DMS114 treated with DMSO at 0.1 percent for 48 hours (cell line): ENCODE measurements around the gene AGPS.
"Not testable (repeated sequence)": the region's sequence is repeated elsewhere in the genome, so short reads cannot be mapped to it uniquely, and the experiment has no call there.

ENCODE experiments used
- DNase-seq: peaks from one replicate; lab custom pipeline; 2025; ENCODE audit not compliant: unreplicated experiment; lab: John Stamatoyannopoulos, UW

Gene AGPS

DNA sequence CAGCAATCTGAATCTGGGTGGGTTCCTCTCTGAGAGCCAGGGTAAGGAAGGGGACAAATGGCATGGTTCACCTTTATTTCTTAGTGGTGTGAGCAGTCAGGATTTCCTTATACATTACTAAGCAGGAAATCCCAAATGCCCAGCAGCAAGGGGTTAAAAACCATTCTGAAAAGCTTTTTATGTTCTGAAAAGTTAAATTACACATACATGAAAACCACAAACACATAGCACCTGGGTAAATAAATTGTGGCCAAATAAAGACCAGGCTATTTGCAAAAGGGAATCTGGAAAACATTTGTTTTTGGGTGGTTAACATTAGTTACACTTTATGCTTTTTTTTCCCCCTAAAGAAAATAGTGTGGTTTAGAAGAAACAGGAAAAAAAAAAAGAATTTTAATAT, 156.1 kb downstream of the AGPS start:
- no peak for DNase-seq

DNA sequence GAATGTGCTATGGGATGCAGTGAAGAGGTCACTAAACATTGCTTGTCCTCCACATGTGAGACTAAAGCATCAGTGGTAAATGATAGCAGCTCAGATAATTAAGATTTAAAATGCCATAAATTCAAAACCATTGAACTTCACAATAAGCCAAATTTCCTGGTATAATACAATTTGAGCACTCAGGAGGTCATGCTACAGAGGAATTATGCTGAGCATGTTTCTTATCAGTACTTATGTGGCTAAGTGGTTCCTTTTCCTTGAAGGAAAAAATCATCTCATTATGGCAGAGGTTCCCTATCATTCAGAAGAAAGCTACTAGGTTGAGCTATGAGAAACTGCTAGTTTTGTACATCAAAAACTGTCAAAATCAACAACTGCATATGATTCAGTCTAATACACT, 156.6 kb downstream of the AGPS start:
- DNase-seq, result no peak

DNA sequence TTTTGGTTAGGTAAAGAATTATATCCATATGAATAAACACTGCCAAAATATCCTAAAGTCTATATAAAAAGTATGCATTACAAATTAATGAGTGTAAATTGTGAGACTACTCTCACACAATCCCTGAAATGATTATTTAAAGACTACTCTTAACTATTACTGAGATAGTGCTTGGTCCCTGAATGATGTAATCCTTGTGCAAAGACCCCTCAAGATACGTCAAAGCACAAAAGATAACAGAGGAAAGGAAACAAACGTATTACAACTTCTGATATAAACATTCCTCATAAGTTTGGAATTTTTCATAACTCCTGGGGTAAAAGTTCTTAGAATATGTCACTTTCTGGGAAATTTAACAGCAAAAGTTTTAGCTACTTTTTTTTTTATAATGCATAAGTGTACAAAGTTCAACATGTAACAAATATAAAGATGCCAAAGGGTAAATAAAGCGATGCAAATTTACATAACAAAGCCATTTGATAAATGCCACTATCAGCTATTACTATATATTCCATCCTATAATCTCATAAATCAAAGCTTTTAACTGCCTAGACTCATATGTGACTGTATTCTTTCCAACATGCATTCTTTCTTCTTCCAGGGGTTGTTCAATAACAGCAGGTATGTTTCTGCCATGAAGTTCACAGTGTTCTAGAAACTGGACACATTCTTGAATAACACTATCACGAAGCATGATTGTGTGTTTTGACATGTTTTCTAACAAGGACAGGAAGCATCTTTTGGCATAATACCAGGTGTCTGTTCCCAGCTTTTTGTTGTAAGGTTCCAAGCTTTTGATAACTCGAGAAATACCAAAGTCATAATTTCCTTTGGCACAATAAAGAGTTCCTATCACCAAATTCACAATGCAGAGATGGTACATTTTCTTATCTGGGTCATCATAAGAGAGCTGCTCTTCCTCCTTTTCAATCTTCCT, 158.0 kb downstream of the AGPS start:
- DNase-seq, result no peak

DNA sequence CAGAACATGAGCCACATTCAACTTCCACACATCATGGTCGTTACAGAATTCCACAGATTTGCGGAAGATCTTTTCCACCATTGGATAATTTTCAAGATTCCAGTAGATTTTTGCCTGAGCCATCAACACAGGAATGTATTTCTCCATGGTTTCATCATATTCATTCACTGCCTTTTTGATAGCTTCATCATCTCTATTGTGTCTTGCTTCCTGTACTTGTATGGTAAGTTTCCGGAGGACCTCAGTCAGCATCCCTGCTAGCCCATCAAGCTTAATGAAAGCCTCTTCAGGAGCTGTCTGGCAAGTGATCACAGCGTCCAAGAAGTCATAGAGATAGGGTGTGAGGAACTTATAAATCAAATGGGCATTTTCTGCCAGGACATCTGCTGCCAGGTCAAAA, 158.8 kb downstream of the AGPS start:
- not testable (repeated sequence) for DNase-seq

DNA sequence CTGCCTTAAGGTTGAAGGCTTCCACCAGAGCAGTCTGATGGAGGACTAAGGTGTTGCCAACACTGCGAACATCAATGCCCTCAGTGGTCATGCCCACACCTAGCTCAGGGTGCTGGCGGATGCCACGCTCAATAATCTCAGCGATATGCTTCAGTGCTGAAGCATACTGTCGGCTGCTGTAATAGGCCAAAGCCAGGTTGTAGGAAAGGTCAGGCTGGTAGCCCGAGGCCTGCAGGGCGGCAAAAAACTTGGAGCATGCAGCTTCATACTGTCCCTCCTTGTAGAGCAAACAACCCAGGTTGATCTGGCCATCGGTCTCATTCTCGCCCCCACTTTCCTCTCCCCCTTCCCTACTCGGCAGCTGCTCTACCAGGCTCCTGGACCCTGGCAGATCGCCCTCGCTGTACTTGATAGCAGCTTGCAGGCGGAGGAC, 159.4 kb downstream of the AGPS start:
- no peak for DNase-seq

DNA sequence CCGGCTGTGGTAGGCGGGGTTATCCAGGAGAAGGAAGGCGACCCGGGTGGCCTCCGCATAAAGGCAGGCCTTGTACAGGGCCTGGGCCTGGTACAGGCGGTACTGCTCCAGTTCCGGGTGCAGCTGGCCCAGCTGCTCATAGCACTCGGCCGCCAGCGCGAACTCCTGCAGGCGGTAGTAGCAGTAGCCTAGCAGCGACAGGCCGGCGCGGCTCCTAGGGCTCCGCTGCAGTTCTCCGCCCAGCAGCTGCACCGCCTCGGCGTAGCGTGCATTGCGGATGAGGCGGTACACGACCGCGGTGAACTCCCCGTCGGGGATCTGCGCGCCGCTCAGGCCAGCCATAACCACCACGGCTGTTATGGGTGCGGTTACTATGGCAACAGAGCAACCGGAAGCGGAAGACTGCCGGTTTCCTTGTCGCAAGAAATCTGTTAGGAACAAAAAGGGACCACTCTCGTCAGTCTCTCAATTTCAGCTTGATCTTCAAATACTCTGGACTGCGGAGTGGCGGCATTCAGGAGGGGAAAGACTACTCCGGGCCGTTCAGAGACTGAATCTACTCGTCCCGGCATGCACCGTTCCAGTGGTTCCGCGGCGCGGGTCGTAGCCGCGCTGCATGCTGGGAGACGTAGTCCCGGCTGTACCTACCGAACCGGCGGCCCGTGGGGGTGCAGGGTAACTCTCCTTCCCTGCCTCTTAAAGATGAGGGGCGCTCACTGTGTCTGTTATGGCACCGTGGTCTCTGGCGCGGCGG, 160.0 kb downstream of the AGPS start:
- DNase-seq, result peak; percentile 75

DNA sequence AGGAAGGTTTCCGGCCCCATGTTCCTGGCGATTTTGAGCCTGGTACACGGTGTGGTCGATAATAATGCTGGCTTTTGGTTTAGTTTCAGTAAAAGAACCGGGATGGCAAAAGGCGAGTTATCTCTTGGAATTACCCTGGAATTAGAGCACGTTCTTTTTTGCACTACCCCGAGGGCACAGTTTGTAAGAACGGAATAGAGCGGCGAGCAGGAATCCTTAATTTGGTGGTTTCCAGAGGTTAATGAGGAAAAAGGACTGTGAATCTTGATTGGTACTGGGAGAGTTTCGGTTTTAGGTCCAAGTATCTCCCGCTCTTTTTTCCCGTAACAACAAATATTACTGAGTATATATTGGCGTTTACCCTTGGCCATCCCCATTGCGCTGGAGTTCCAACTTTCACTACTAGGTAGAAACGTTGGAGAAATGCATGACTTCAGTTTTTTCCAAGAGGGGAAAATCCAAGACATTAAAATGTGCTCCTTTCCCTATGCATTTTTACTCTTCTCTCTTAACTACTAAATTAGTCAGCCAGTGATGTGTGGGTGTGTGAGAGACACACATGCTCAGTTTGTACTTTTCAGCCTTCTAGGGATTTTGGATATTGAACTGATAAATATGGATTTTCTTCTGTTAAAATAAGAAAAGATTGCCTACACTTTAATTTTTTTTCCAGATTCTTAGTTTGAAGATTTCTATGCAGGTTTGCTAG, 160.8 kb downstream of the AGPS start:
- DNase-seq, result peak; percentile 2

DNA sequence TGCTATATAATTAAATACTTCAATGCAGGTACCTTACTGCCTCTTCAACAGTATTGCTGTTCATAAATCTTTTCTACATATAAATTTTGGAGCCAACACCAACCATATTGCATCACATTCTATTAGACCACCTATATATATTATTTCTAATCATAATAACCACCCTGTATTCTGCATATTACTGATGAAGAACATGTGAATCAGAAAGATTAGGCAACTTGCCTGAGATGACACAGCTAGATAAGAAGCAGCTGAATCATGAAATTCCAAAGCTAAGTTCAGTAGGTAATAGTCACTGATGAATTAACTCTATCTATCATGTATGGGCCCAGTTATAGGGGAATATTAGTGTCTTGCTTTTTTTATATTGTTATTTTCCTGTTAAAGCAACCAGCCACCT, 161.8 kb downstream of the AGPS start:
- no peak for DNase-seq

DNA sequence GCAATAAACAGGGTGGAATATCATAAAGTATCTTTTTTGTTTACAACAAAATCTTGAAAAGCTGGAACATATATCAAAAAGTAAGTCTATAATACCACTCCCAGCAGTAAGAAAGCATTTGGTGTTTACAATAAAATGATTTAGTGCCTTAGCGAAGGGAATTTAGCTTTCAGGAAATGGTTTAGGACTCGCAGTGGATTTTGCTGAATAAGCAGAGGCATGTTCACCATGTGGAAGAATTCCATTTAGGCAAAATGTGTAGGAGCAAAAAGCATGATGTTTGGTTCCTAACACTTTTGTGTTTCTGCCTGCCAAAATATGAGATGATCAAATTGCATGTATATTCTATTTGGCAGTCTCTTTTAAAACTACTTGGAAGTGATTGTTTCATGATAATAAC, 163.6 kb downstream of the AGPS start:
- no peak for DNase-seq

DNA sequence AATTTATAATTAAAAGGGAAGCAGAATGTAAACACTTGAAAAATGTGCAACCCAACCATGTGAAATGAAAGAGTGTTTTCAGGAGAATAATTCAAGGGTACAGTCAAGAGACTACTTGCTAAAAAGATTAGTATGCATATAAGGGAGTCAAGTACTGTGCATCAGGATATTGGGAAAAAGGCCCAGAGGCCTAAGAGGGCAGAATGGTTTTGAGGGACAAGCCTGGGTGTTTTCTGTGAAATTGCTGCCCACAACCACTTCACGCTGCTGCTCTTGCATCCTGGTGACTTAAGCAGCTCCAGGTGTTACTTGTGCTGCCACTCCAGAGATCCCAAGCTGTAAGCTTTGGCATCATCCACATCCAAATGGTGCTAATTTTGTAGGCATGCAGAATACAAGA, 165.2 kb downstream of the AGPS start:
- no peak for DNase-seq

DNA sequence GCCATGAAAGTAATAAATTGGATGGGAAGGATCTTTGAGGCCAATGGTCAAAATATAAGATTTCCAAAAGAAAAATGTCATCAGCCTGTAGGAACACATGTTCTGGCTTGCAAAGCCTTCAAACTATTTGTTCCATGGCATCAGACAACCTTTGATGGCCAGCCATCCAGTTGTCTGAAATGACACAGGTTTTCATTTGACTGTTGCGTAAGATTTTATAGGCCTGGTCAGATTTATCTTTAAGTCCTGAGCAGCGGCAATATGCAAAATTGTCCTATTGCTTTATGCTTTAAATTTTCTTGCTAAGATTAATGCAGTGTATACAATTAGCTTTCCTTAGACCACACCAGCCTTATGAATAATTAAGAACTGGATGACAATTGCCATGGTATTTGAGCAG, 167.1 kb downstream of the AGPS start:
- no peak for DNase-seq

DNA sequence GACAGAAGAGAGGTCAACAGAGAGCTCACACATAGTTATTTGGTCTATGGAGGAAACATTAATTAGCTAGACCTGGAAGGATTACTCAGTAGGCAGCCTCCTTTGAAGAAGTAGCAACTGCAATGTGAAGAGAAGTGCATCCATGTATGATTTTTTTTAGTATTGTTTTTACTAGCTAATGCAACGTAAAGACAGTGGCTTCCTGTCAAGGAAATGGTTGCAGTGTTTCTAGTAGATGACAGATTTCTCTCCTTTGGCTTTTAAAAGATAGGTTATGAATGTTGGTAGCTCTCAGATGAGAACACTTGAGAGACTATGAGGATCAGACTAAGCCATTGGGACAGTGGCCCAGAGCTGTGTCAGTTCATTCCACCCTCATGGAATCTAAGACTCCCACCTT, 175.8 kb downstream of the AGPS start:
- no peak for DNase-seq

DNA sequence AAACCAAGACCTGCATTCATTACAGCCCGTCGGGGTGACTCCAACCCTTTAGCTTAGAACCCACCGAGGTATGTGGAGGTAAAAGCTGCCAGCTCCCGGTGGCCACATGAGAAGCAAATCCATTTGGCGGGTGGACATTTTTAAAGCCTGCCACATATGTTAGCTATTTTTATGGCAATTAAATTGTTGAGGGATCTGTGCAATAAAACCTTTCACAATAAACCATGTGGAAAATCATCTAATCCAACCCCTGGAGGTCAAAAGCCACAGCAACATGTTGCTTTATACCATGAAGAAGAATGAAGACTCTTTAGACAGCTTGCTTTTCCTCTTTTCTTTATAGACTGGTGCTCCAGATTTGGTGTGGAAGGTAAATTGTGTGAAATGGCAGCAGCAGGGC, 176.3 kb downstream of the AGPS start:
- DNase-seq, result no peak

DNA sequence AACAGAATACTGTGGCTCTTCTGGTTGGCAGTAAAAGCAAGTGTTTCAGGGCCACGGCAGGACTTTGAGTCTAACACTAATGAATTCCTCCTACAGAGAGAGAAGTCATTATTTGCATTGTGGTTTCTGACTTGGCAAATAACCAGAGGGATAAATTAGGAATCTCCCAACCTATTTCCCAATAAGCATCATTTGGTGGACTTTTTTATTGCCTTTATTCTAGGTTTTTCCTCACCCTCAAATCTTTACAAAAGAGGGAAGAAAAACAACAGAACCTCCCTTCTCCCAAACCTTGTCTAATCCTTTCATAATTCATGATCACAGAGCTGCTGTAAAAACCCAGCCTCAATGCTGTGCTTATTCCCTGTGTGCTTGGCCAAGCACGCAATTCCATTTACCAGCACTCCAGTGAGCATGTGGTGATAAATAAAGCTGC, 179.7 kb downstream of the AGPS start:
- no peak for DNase-seq

DNA sequence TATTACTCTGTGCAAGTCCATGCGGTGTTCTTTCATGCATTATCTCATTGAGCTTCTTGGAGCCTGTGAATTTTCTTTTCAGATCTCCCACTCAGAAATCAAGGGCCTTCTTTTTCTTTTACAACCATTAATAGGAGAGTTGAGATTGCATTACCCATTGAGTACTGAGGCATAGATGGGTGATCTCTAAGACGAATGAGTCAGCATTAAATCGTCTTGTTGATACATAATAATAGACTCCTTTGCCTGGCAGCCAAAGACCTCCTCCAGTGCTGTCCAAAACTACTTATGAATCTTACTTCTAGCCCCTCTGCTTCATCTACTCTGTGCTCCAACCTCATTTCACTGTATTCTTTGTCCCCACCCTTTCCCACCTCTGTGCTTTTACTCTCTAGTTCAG, 180.5 kb downstream of the AGPS start:
- DNase-seq, result no peak

DNA sequence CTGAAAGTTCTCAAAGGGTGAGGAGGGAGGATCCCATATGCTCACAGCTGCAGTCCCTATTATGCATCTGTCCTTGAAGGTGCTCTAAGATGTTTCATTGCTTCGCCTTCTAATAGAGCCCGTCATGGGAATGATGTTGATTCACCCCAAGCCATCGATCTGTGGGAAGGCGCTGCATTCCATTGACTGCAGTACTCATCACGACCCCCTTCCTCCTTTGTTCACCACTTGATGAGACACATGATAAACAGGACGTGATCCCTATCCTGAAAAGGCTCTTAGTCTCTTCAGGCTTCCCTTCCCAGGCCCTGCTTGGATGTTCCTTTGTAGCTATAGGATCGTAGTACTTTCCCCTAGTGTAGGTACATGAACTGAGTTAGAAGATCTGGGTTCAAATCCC, 181.8 kb downstream of the AGPS start:
- no peak for DNase-seq

DNA sequence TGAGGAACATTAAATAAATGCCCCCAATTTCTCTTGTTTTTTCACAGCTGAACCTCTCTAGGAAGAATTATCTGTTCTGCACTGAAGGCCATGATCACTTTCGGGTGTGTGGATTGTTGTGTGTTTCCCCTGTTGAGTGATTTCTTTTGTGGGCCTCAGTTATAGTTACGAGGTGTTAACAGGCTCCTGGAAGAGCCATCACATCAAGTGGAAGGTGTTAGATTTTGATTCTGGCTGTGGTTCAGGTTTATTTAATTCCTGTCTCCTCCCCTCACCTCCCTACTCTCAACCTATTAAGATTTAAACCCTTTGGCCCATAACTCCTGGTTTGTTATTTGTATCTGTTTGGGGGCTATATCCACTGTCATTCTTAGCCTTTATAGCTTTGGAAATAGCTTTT, 182.8 kb downstream of the AGPS start:
- no peak for DNase-seq

DNA sequence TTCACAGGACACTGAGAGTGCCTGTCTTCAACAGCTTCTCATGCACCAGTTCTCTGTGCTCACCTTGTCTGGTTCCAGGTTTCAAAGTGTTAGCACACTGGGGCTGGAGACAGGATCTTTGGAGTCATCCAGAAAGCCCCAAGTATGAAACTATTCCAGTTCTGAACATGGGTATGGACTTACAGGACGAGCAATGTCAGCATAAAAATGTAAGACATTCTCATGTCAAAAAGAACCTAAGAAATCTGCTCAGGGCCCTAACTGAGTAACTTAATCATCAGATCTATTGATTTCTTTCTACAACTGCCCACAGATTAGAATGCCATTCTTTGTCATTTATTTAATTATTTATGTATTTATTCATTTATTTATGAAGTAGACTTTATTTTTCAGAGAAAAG, 184.5 kb downstream of the AGPS start:
- DNase-seq, result no peak

DNA sequence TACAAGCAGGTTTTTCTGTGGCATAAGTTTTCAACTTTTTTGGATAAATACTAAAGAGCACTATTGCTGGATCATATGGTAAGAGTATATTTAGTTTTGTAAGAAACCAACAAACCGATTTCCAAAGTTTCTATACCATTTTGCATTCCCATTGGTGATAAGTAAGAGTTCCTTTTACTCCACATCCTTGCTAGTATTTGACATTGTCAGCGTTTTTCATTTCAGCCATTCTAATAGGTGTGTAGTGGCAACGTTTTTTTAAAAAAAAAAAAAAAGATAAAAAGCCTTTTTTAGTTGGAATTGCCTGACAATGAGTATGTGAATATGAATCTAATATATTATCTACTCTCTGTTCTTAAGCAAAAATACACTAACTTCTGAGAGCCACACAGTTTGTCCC, 185.9 kb downstream of the AGPS start:
- DNase-seq, result no peak

DNA sequence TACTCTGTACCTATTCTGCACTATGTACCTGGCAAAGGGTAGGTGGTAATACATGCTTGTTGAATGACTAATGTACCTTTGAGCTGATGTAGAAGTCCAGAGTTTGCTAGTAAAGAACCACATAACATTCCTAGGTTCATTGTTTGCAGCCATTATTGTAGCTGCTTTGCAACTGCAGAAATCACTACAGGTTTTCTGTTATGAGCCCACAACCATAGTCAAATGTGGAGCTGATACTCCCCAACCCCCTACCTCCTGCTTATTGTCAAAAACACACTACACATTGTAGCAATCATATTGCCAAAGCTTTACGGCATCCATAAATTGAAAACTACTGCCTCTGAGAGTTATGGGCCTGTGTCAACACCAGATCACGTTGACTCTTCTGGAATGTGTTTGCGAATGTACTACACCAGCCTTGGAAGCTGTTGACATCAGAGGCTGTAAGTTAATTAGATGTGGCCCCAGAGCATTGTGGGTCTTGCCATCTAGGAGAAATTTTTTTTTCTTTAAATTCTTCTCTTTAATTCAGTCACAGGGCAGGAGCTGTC, 187.0 kb downstream of the AGPS start:
- DNase-seq, result no peak

DNA sequence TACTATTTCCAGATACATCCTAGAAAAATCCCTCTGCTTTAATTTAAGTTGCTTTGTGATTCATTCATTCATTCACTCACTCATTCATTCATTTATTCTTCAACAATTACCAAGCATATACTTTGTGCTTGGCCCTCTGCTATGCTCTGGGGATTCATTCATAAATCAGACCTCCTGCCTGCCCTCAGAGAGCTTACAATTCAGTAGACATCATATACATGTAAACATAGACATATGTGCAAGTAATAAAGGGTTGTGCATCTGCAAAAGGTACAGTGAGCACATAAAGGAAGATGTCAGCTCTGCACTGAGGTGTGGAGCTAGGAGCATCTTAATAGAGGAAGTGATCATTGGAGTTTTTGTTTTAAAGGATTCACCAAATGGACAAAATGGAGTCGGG, 189.4 kb downstream of the AGPS start:
- DNase-seq, result no peak
